Natural killer cell (primary cell): ENCODE data around the gene IPO9. TPM values are rescaled to one million over a fixed set of nuclear protein-coding genes. Genes with fewer than 3 reads are reported as not detected.

Source experiments
- ATAC-seq, 3 donors: fragments of 150-1000 bp in 2 of 3; fragments of 200-7000 bp in 1 of 3; cut with Tn5 transposase; 1 replicate in 1 of 3; 2 replicates in 2 of 3; pipeline ENCODE4 v1.10.0; 2021; ENCODE audit warnings: mild to moderate bottlenecking in 2 of 3, moderate library complexity in 2 of 3
- DNase-seq, 2 donors: peaks; one replicate each; pipeline versions ENCODE4 v3.0.0 to v3.0.0-alpha.2; 2013 to 2021; ENCODE audit warnings: mixed read lengths in 1 of 2
- H3K27ac ChIP-seq: one replicate; pipeline ENCODE4 v1.5.1; 2013; ENCODE audit warnings: mild to moderate bottlenecking, low read length
- H3K27me3 ChIP-seq: one replicate; pipeline ENCODE4 v1.6.1; 2013; ENCODE audit warnings: low read length; ENCODE audit not compliant: control insufficient read depth, insufficient read depth
- H3K36me3 ChIP-seq: one replicate; pipeline ENCODE4 v1.6.1; 2013; ENCODE audit warnings: low read length; ENCODE audit not compliant: control insufficient read depth, insufficient read depth
- H3K4me1 ChIP-seq: one replicate; pipeline ENCODE4 v1.6.1; 2013; ENCODE audit warnings: low read length; ENCODE audit not compliant: control insufficient read depth, insufficient read depth
- H3K4me3 ChIP-seq: one replicate; pipeline ENCODE4 v1.5.1; 2013; ENCODE audit warnings: low read length
- H3K9me3 ChIP-seq: one replicate; pipeline ENCODE4 v1.6.1; 2013; ENCODE audit warnings: low read length; ENCODE audit not compliant: control insufficient read depth, insufficient read depth
- H3K27ac Mint-ChIP-seq, 2 donors: one replicate each; pipeline ENCODE4 v1.8.0; 2022; ENCODE audit warnings: mild to moderate bottlenecking in 2 of 2, mixed read lengths in 2 of 2, moderate library complexity in 1 of 2
- H3K27me3 Mint-ChIP-seq, 2 donors: one replicate each; pipeline ENCODE4 v1.8.0; 2022; ENCODE audit warnings: low read depth in 2 of 2, mixed read lengths in 2 of 2
- H3K36me3 Mint-ChIP-seq: one replicate; pipeline ENCODE4 v1.8.0; 2022; ENCODE audit warnings: mixed read lengths
- H3K4me1 Mint-ChIP-seq, 2 donors: one replicate each; pipeline ENCODE4 v1.8.0; 2022; ENCODE audit warnings: mixed read lengths in 2 of 2
- H3K4me3 Mint-ChIP-seq: one replicate; pipeline ENCODE4 v1.8.0; 2022; ENCODE audit warnings: mild to moderate bottlenecking, moderate library complexity, mixed read lengths
- H3K9me3 Mint-ChIP-seq, 2 donors: one replicate each; pipeline ENCODE4 v1.8.0; 2022; ENCODE audit warnings: mixed read lengths in 2 of 2
- CTCF ChIP-seq: fragments of 200-600 bp; IDR thresholded peaks from one replicate; pipeline ENCODE4 v1.8.0; 2022; ENCODE audit warnings: antibody characterized with exemption
- WGBS: methylation state at CpG from one replicate; pipeline ENCODE4 v1.1.7; 2013; ENCODE audit warnings: missing lambda C conversion rate; ENCODE audit not compliant: insufficient coverage; 5-methylcytosine and 5-hydroxymethylcytosine counted together
- intact Hi-C: fragments of 100-400 bp; cut with micrococcal nuclease; formaldehyde crosslinking; loops from one replicate; pipeline ENCODE4 v1.14.2; 2022
- total RNA-seq, 4 donors: library from RNA; stranded (reverse); fragments of 120-200 nt in 1 of 4; gene quantifications; one replicate each; pipeline versions ENCODE4 v1.2.3 to v1.2.4, GENCODE V29; 2013 to 2022

Gene IPO9
- total RNA-seq, 3 donors from 2014 or later (not counting 1 experiment from before 2014, with no cell fraction given) = 27.0 to 35.5 (median 34.6) TPM

GRCh38 chr1:201840055-201840454, 11.1 kb downstream of the IPO9 start:
- Histone ChIP-seq H3K27me3 (no peaks in the 10 kb centered on the region), H3K4me3 (no peak overlapping the region), H3K36me3 (no peaks in the 10 kb centered on the region), H3K4me1 (no peaks in the 10 kb centered on the region), H3K27ac (no peak overlapping the region), H3K9me3 (no peaks in the 10 kb centered on the region)
- intact Hi-C loops = no loop called here
- Mint-ChIP-seq H3K4me1 (peaks cover 27 to 37% of the 10 kb centered on the region in 2 donors), H3K36me3 (no peaks in the 10 kb centered on the region), H3K27ac (no peak overlapping the region), H3K9me3 (no peaks in the 10 kb centered on the region), H3K27me3 (no peaks in the 10 kb centered on the region), H3K4me3 (no peak overlapping the region)
- ATAC-seq (no peak), DNase-seq (no peak)
- WGBS = 99% methylated on average over 4 of the region's 4 CpGs
- no peak for TF ChIP-seq CTCF

- DNase-seq (no peak), ATAC-seq (no peak)
- Histone ChIP-seq H3K27ac (no peak overlapping the region), H3K9me3 (no peaks in the 10 kb centered on the region), H3K4me3 (no peak overlapping the region), H3K36me3 (no peaks in the 10 kb centered on the region), H3K4me1 (no peaks in the 10 kb centered on the region), H3K27me3 (no peaks in the 10 kb centered on the region)
- TF ChIP-seq CTCF = no peak
- H3K9me3 Mint-ChIP-seq = no peaks in the 10 kb centered on the region
- WGBS = no CpG with 5 or more reads among the region's 1 CpG
- no peaks in the 10 kb centered on the region for H3K36me3 Mint-ChIP-seq
- H3K27ac Mint-ChIP-seq = no peak overlapping the region
- no peaks in the 10 kb centered on the region for H3K27me3 Mint-ChIP-seq
- peaks cover 23 to 34% of the 10 kb centered on the region in 2 donors for H3K4me1 Mint-ChIP-seq
- intact Hi-C loops = no loop called here
- H3K4me3 Mint-ChIP-seq = no peak overlapping the region
Observed at GRCh38 chr1:201840490-201840889, 11.5 kb downstream of the IPO9 start.

GRCh38 chr1:201841265-201841912, 12.4 kb downstream of the IPO9 start:
- no peak for TF ChIP-seq CTCF
- Histone ChIP-seq H3K27ac (no peak overlapping the region), H3K4me3 (no peak overlapping the region), H3K4me1 (no peaks in the 10 kb centered on the region), H3K36me3 (no peaks in the 10 kb centered on the region), H3K9me3 (no peaks in the 10 kb centered on the region), H3K27me3 (no peaks in the 10 kb centered on the region)
- Mint-ChIP-seq H3K27me3 (no peaks in the 10 kb centered on the region), H3K4me1 (peaks cover 23 to 39% of the 10 kb centered on the region in 2 donors), H3K4me3 (no peak overlapping the region), H3K9me3 (no peaks in the 10 kb centered on the region), H3K36me3 (no peaks in the 10 kb centered on the region), H3K27ac (no peak overlapping the region)
- DNase-seq = no peak
- ATAC-seq = no peak
- 82% methylated on average over 1 of the region's 2 CpGs for WGBS
- intact Hi-C loops = no loop called here

GRCh38 chr1:201842472-201843027, 13.6 kb downstream of the IPO9 start:
- H3K27me3 ChIP-seq = no peaks in the 10 kb centered on the region
- Mint-ChIP-seq H3K4me1 (peaks cover 20 to 40% of the 10 kb centered on the region in 2 donors), H3K4me3 (no peak overlapping the region), H3K9me3 (no peaks in the 10 kb centered on the region), H3K36me3 (no peaks in the 10 kb centered on the region), H3K27me3 (no peaks in the 10 kb centered on the region), H3K27ac (no peak overlapping the region)
- no peak overlapping the region for H3K4me3 ChIP-seq
- H3K27ac ChIP-seq = no peak overlapping the region
- H3K36me3 ChIP-seq = no peaks in the 10 kb centered on the region
- no CpG with 5 or more reads among the region's 2 CpGs for WGBS
- ATAC-seq (no peak), DNase-seq (no peak)
- H3K9me3 ChIP-seq = no peaks in the 10 kb centered on the region
- no peak for TF ChIP-seq CTCF
- no peaks in the 10 kb centered on the region for H3K4me1 ChIP-seq
- intact Hi-C loops = no loop called here
